Measurements from ENCODE around the gene CH25H. TPM values are rescaled to one million over a fixed set of nuclear protein-coding genes. Genes with fewer than 3 reads are reported as not detected.
A peak's percentile ranks its signal among the peaks of the same experiment; 100 is the strongest.

The CH25H gene
- total RNA-seq, 1 donor = 5.8 TPM

- H3K4me1 ChIP-seq (ENCODE audit: insufficient read depth, low read length) = peaks cover 18% of the 10 kb centered on the region
- no peak for TF ChIP-seq CTCF (IDR thresholded peaks at IDR 0.05; ENCODE audit: extremely low read depth, low read depth, low read length)
- DNase-seq (ENCODE audit: insufficient read length, low spot score, missing footprints) = peak; percentile 68
- H2AFZ ChIP-seq (ENCODE audit: low read length) = peak overlapping the region; percentile 96
- peak overlapping the region; percentile 66 for H3K27ac ChIP-seq (ENCODE audit: low read depth, low read length)
- H3K27me3 ChIP-seq (ENCODE audit: insufficient read depth, low read length) = peaks cover 15% of the 10 kb centered on the region
- peak overlapping the region; percentile 73 for H3K4me3 ChIP-seq (ENCODE audit: insufficient read depth, low read length)
- no peaks in the 10 kb centered on the region for H3K9me3 ChIP-seq (ENCODE audit: low read depth, low read length)
- H4K20me1 ChIP-seq (ENCODE audit: insufficient read depth, low read length) = no peaks in the 10 kb centered on the region
- peak overlapping the region; percentile 95 for H3K4me2 ChIP-seq (ENCODE audit: insufficient read depth, low read length)
- H3K36me3 ChIP-seq (ENCODE audit: insufficient read depth, low read length) = no peaks in the 10 kb centered on the region
- H3K79me2 ChIP-seq (ENCODE audit: insufficient read depth, low read length) = no peaks in the 10 kb centered on the region
Measured at GRCh38 chr10:89207801-89208551, 859 bp upstream of the CH25H start.

- H3K79me2 ChIP-seq (ENCODE audit: insufficient read depth, low read length) = no peaks in the 10 kb centered on the region
- no peaks in the 10 kb centered on the region for H4K20me1 ChIP-seq (ENCODE audit: insufficient read depth, low read length)
- H3K4me3 ChIP-seq (ENCODE audit: insufficient read depth, low read length) = peak overlapping the region; percentile 73
- H3K4me2 ChIP-seq (ENCODE audit: insufficient read depth, low read length) = peak overlapping the region; percentile 95
- TF ChIP-seq CTCF (IDR thresholded peaks at IDR 0.05; ENCODE audit: extremely low read depth, low read depth, low read length) = no peak
- peaks cover 15% of the 10 kb centered on the region for H3K4me1 ChIP-seq (ENCODE audit: insufficient read depth, low read length)
- H3K36me3 ChIP-seq (ENCODE audit: insufficient read depth, low read length) = no peaks in the 10 kb centered on the region
- H3K27me3 ChIP-seq (ENCODE audit: insufficient read depth, low read length) = peaks cover 20% of the 10 kb centered on the region
- H2AFZ ChIP-seq (ENCODE audit: low read length) = peak overlapping the region; percentile 96
- H3K9me3 ChIP-seq (ENCODE audit: low read depth, low read length) = no peaks in the 10 kb centered on the region
- peak overlapping the region; percentile 66 for H3K27ac ChIP-seq (ENCODE audit: low read depth, low read length)
- peak; percentile 73 for DNase-seq (ENCODE audit: insufficient read length, low spot score, missing footprints)
Measured at GRCh38 chr10:89206402-89207180, 526 bp downstream of the CH25H start.

GRCh38 chr10:89204621-89205185, 2.4 kb downstream of the CH25H start:
- DNase-seq (ENCODE audit: insufficient read length, low spot score, missing footprints) = peak; percentile 29
- Histone ChIP-seq H4K20me1 (ENCODE audit: insufficient read depth, low read length) (no peaks in the 10 kb centered on the region), H2AFZ (ENCODE audit: low read length) (no peak overlapping the region), H3K79me2 (ENCODE audit: insufficient read depth, low read length) (no peaks in the 10 kb centered on the region), H3K4me3 (ENCODE audit: insufficient read depth, low read length) (no peak overlapping the region), H3K27ac (ENCODE audit: low read depth, low read length) (no peak overlapping the region), H3K9me3 (ENCODE audit: low read depth, low read length) (no peaks in the 10 kb centered on the region), H3K27me3 (ENCODE audit: insufficient read depth, low read length) (peaks cover 20% of the 10 kb centered on the region), H3K4me2 (ENCODE audit: insufficient read depth, low read length) (no peak overlapping the region), H3K36me3 (ENCODE audit: insufficient read depth, low read length) (no peaks in the 10 kb centered on the region), H3K4me1 (ENCODE audit: insufficient read depth, low read length) (peaks cover 15% of the 10 kb centered on the region)
- no peak for TF ChIP-seq CTCF (IDR thresholded peaks at IDR 0.05; ENCODE audit: extremely low read depth, low read depth, low read length)

- no peak for TF ChIP-seq CTCF (IDR thresholded peaks at IDR 0.05; ENCODE audit: extremely low read depth, low read depth, low read length)
- H3K36me3 ChIP-seq (ENCODE audit: insufficient read depth, low read length) = no peaks in the 10 kb centered on the region
- H3K27ac ChIP-seq (ENCODE audit: low read depth, low read length) = no peak overlapping the region
- DNase-seq (ENCODE audit: insufficient read length, low spot score, missing footprints) = no peak
- H2AFZ ChIP-seq (ENCODE audit: low read length) = no peak overlapping the region
- no peaks in the 10 kb centered on the region for H3K79me2 ChIP-seq (ENCODE audit: insufficient read depth, low read length)
- H4K20me1 ChIP-seq (ENCODE audit: insufficient read depth, low read length) = no peaks in the 10 kb centered on the region
- H3K4me2 ChIP-seq (ENCODE audit: insufficient read depth, low read length) = no peak overlapping the region
- H3K4me1 ChIP-seq (ENCODE audit: insufficient read depth, low read length) = peaks cover 12% of the 10 kb centered on the region
- H3K9me3 ChIP-seq (ENCODE audit: low read depth, low read length) = no peaks in the 10 kb centered on the region
- H3K27me3 ChIP-seq (ENCODE audit: insufficient read depth, low read length) = peaks cover 20% of the 10 kb centered on the region
- H3K4me3 ChIP-seq (ENCODE audit: insufficient read depth, low read length) = no peak overlapping the region
Measured at GRCh38 chr10:89203237-89203636, 3.9 kb downstream of the CH25H start.

Data from osteoblast (primary cell).